AG09309 (cell line): ENCODE results near the gene SPATS2.

Experiments used
- DNase-seq: peaks from one replicate; pipeline ENCODE4 v3.0.0-alpha.2; 2010; ENCODE audit warnings: low read depth
- H3K4me3 ChIP-seq: 2 replicates; pipeline ENCODE4 v1.5.1; 2011; ENCODE audit warnings: mild to moderate bottlenecking, low read depth, low read length, moderate library complexity; ENCODE audit not compliant: control insufficient read depth
- TF ChIP-seq, protein P1 (sequence below): IDR thresholded peaks from 2 replicates; pipeline ENCODE4 v1.5.1; 2011; ENCODE audit warnings: mild to moderate bottlenecking, low read depth, low read length, inconsistent platforms; ENCODE audit not compliant: insufficient read depth, control insufficient read depth; ENCODE audit errors: missing control alignments

SPATS2 gene

DNA sequence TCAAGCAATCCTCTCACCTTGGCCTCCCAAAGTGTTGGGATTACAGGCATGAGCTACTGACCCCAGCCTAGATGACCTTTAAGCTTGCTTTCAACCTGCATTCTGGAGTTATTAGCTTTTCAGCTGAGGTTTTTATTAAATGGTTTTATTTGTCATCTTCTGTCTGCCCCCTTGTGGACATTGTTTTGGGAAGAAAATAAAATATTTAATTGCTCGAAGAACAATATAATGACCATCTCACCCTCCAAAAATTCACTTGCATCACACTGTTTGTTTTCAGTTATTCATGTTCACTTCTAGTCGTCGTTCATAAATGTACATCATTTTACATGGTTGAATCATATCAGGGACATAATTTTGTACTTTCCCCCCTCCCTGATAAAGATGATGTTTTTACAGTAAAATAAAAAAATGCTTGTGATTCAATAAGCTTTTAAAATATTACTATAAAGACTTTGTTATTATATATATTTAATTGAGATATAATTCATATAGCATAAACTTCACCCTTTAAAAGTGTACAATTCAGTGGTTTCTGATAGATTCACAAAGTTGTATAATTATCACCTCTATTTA is 10.1 kb upstream of the SPATS2 start:
- DNase-seq = no peak
- TF ChIP-seq, protein P1, sequence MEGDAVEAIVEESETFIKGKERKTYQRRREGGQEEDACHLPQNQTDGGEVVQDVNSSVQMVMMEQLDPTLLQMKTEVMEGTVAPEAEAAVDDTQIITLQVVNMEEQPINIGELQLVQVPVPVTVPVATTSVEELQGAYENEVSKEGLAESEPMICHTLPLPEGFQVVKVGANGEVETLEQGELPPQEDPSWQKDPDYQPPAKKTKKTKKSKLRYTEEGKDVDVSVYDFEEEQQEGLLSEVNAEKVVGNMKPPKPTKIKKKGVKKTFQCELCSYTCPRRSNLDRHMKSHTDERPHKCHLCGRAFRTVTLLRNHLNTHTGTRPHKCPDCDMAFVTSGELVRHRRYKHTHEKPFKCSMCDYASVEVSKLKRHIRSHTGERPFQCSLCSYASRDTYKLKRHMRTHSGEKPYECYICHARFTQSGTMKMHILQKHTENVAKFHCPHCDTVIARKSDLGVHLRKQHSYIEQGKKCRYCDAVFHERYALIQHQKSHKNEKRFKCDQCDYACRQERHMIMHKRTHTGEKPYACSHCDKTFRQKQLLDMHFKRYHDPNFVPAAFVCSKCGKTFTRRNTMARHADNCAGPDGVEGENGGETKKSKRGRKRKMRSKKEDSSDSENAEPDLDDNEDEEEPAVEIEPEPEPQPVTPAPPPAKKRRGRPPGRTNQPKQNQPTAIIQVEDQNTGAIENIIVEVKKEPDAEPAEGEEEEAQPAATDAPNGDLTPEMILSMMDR = peak; percentile 43
- no peak overlapping the region for H3K4me3 ChIP-seq

DNA sequence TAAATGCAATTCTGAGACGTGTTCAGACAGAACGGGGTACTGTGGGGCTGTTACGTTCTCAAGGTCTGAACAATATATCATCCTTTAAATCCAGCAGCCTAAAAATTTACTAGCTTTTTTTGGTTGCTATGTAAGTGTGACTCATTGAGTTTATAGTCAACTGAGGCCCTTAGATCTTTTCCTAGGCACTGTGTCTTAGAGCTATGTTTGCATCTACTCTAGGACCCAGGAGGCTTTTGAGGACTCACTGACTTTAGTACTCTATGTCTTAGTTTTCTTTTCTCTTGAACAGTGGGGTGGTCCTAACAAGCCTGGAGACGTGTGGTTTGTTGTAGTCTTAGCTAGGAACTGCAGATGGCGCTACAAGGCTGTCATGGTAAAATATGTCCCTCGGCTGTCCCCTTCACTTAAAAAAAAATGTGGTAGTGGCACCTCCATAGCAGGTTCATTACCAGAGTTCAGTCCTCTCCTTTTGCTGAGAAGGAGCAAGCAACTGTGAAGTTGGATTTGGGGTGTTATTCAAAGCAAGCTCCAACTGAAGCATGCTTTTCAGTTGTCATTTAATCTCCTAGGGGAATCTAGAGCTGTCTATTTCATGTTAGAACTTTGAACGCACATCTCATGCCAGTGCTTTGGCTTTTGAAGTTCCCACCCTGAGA is 8.7 kb upstream of the SPATS2 start:
- H3K4me3 ChIP-seq = no peak overlapping the region
- TF ChIP-seq, protein P1 = peak; percentile 70
- DNase-seq = no peak

- TF ChIP-seq, protein P1 = no peak
- no peak overlapping the region for H3K4me3 ChIP-seq
- DNase-seq = no peak
Measured at GRCh38 chr12:49359671-49360070, 7.6 kb upstream of the SPATS2 start.

GRCh38 chr12:49362077-49362476 is 5.2 kb upstream of the SPATS2 start:
- no peak for DNase-seq
- TF ChIP-seq, protein P1 = no peak

GRCh38 chr12:49364989-49365388 is 2.3 kb upstream of the SPATS2 start:
- TF ChIP-seq, protein P1 = no peak
- H3K4me3 ChIP-seq = no peak overlapping the region
- DNase-seq = no peak

More at GRCh38 chr12:49362077-49362476, 5.2 kb upstream of the SPATS2 start:
- no peak overlapping the region for H3K4me3 ChIP-seq

GRCh38 chr12:49365542-49365941 is 1.7 kb upstream of the SPATS2 start:
- no peak for DNase-seq
- H3K4me3 ChIP-seq = peak overlapping the region; percentile 94; the same call in 1 of the 2 replicates
- TF ChIP-seq, protein P1 = no peak
